Nephron (organoid): Measurements from ENCODE around the gene PIP5KL1.
A peak's percentile ranks its signal among the peaks of the same experiment; 100 is the strongest.

ENCODE experiments used
- H3K27ac Mint-ChIP-seq, 3 experiments: 2 replicates each; pipeline ENCODE4 v1.8.0; 2020; ENCODE audit warnings: mixed read lengths in 3 of 3, mild to moderate bottlenecking in 2 of 3, moderate library complexity in 1 of 3
- H3K27me3 Mint-ChIP-seq: 2 replicates; pipeline ENCODE4 v1.8.0; 2021; ENCODE audit warnings: low read depth, mild to moderate bottlenecking, moderate library complexity, mixed read lengths
- H3K36me3 Mint-ChIP-seq: 2 replicates; pipeline ENCODE4 v1.8.0; 2020; ENCODE audit warnings: low read depth, mixed read lengths
- H3K4me1 Mint-ChIP-seq: 2 replicates; pipeline ENCODE4 v1.8.0; 2020; ENCODE audit warnings: mixed read lengths
- H3K4me3 Mint-ChIP-seq, 3 experiments: 2 replicates each; pipeline ENCODE4 v1.8.0; 2020; ENCODE audit warnings: mild to moderate bottlenecking in 3 of 3, mixed read lengths in 3 of 3, moderate library complexity in 2 of 3
- H3K9me3 Mint-ChIP-seq: 2 replicates; pipeline ENCODE4 v1.8.0; 2020; ENCODE audit warnings: mixed read lengths
- CTCF ChIP-seq, 3 experiments: fragments of 200-600 bp; sonication (generic); IDR thresholded peaks; one replicate each; pipeline ENCODE4 v1.5.0; 2021; ENCODE audit warnings: antibody characterized with exemption in 3 of 3; ENCODE audit not compliant: unreplicated experiment in 3 of 3

The PIP5KL1 gene

DNA sequence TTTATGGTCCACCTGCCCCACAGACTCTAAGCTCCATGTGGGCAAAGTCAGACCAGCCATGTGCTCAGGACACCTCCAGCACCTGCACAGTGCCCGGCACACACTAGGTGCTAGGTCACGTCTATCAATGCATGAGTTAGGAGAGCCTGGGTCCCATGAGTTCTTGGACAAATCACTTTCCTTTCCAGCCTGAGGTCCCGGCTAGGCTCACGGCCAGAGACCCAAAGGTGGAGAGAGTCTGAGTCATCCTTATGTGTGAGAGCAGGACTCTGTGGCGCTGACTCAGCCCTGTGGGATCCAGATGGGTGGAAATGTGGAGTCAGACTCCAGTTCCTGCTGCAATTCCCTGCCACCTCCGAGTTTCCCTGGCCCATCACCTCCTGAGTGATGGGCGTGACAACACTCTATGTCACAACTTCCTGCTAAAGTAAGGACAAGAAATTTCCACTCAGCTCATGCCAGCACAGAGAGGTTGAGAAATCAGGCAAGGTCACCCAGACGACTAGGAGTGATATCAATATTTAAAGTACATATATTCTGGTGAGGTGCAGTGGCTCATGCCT lies 11.2 kb downstream of the PIP5KL1 start:
- Mint-ChIP-seq H3K27ac (no peak overlapping the region), H3K4me1 (peaks cover 14% of the 10 kb centered on the region), H3K9me3 (no peaks in the 10 kb centered on the region), H3K27me3 (peaks cover 32% of the 10 kb centered on the region), H3K4me3 (peak overlapping the region; percentile 18 to 32 (median 28)), H3K36me3 (no peaks in the 10 kb centered on the region)
- no peak for TF ChIP-seq CTCF (IDR thresholded peaks at IDR 0.05; ENCODE audit: unreplicated experiment in 3 of 3)

GRCh38 chr9:127918183-127919107 lies 12.1 kb downstream of the PIP5KL1 start:
- no peaks in the 10 kb centered on the region for H3K36me3 Mint-ChIP-seq
- peaks cover 14% of the 10 kb centered on the region for H3K4me1 Mint-ChIP-seq
- TF ChIP-seq CTCF (IDR thresholded peaks at IDR 0.05; ENCODE audit: unreplicated experiment in 3 of 3): no peak

DNA sequence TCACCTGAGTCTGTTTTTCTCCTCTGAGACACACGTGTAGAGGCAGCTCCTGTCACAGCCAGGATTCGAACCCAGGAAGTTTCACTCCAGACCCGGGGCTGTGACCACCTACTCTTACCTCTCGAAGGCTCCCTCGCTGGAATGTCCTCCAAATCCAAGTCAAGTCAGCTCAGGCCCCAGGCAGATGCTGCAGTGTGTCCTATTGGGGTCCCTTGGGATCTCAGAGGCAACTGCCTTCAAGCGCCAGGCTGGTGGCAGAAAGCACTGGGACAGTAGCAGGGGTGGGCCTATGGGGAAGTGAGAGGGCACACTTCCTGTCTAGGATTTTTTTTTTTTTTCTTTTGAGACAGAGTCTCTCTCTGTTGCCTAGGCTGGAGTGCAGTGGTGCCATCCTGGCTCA lies 13.0 kb downstream of the PIP5KL1 start:
- H3K36me3 Mint-ChIP-seq: no peaks in the 10 kb centered on the region
- TF ChIP-seq CTCF (IDR thresholded peaks at IDR 0.05; ENCODE audit: unreplicated experiment in 3 of 3): no peak
- H3K27me3 Mint-ChIP-seq: peaks cover 20% of the 10 kb centered on the region
- H3K4me1 Mint-ChIP-seq: peaks cover 14% of the 10 kb centered on the region
- no peaks in the 10 kb centered on the region for H3K9me3 Mint-ChIP-seq
- H3K4me3 Mint-ChIP-seq: peak overlapping the region in 2 of 3 experiments; percentile 14 to 32
- no peak overlapping the region for H3K27ac Mint-ChIP-seq

More at GRCh38 chr9:127918183-127919107, 12.1 kb downstream of the PIP5KL1 start:
- Mint-ChIP-seq H3K4me3 (peak overlapping the region; percentile 37 to 59 (median 56)), H3K27me3 (peaks cover 23% of the 10 kb centered on the region), H3K27ac (peak overlapping the region in 2 of 3 experiments; percentile 14 to 27), H3K9me3 (no peaks in the 10 kb centered on the region)

- peaks cover 17% of the 10 kb centered on the region for H3K27me3 Mint-ChIP-seq
- no peak within 1 kb of the TSS for H3K27ac Mint-ChIP-seq
- peak within 1 kb of the TSS; percentile 83 to 84 (median 83) for H3K4me3 Mint-ChIP-seq
- H3K36me3 Mint-ChIP-seq: peaks cover 2% of the 10 kb centered on the region
- TF ChIP-seq CTCF (IDR thresholded peaks at IDR 0.05; ENCODE audit: unreplicated experiment in 3 of 3): no peak
- H3K9me3 Mint-ChIP-seq: no peaks in the 10 kb centered on the region
- H3K4me1 Mint-ChIP-seq: peaks cover 14% of the 10 kb centered on the region
Measured at GRCh38 chr9:127916720-127917581, 13.6 kb downstream of the PIP5KL1 start, which contains the start of gene ST6GALNAC4. TSS of gene ST6GALNAC4 (minus strand) at chr9:127917041. CDS start at chr9:127916419, 622 bp downstream.

DNA sequence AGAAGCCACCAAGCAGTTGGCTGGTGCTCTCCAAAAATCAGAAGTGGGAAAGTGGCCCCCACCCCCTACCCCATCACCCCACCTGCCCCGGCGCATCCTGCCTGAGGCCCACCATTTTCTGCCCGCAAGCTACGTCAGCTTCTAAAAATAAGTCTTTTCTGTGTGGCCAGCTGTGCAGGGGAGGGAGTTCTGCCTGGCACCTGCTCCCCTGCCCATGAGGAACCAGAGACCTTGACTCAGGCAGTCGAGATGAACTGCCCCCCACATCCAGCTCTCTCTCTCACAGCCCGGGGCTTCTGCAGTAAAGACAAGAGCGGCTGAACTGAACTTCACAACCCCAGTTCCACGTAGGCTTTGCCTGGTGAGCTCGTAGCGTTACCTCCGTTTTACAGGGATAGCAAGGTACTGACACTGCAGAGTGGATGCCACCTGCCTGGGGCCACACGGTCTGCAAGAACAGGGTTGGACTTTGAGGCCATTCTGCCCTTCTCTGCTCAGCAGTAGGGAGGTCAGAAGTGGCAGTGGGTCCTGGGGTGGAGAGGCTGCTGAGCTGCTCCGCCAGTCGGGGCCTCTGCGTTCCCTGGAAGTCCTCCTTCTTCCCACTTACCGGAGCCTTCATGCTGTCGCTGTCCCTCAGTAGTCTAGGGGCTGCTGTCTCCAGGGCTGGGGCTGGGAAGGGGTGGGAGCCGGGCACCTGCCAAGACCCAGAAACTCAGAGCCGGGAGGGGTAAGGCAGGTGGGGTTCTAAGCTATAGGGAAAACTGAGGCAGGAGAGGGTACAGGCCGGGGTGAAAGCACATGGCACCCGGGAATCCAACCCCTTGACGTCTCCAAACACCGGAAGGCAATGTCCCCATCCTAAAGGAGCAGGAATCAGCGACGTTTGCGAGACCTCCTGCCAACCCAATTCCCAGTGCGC lies 14.5 kb downstream of the PIP5KL1 start:
- peaks cover 15% of the 10 kb centered on the region for H3K4me1 Mint-ChIP-seq

More for the DNA sequence above, 14.5 kb downstream of the PIP5KL1 start:
- Mint-ChIP-seq H3K27ac (no peak overlapping the region), H3K27me3 (peaks cover 19% of the 10 kb centered on the region), H3K36me3 (peaks cover 5% of the 10 kb centered on the region), H3K9me3 (no peaks in the 10 kb centered on the region), H3K4me3 (peak overlapping the region; percentile 83 to 84 (median 83))
- no peak for TF ChIP-seq CTCF (IDR thresholded peaks at IDR 0.05; ENCODE audit: unreplicated experiment in 3 of 3)
